Ascending aorta (tissue), 1 donor: ENCODE results near the gene ABCA10. TPM values are rescaled to one million over a fixed set of nuclear protein-coding genes. Genes with fewer than 3 reads are reported as not detected.

Experiments
- total RNA-seq: library from RNA; depleted of rRNA; stranded (reverse); fragments of >200 nt; gene quantifications from one replicate; pipeline ENCODE4 v1.1.0, GENCODE V29; 2016

Gene ABCA10
- total RNA-seq, 1 donor from 2014 or later, result 6.8 TPM

Other genes starting within 250 kb of the ABCA10 start
- gene ABCA9, start 167.9 kb downstream of the ABCA10 start, total RNA-seq, result 10.9 TPM
- gene ABCA6, start 86.9 kb downstream of the ABCA10 start, total RNA-seq, result 37.4 TPM
- gene ABCA5, start 98.3 kb upstream of the ABCA10 start, total RNA-seq, result 7.8 TPM
- gene MAP2K6, start 185.9 kb upstream of the ABCA10 start, total RNA-seq, result 6.7 TPM